ENCODE data around the gene ECHDC3. TPM values are rescaled to one million over a fixed set of nuclear protein-coding genes. Genes with fewer than 3 reads are reported as not detected.

Gene ECHDC3
- total and polyA plus RNA-seq, 7 donors = 4.8 to 21.8 (median 13.8) TPM

DNA sequence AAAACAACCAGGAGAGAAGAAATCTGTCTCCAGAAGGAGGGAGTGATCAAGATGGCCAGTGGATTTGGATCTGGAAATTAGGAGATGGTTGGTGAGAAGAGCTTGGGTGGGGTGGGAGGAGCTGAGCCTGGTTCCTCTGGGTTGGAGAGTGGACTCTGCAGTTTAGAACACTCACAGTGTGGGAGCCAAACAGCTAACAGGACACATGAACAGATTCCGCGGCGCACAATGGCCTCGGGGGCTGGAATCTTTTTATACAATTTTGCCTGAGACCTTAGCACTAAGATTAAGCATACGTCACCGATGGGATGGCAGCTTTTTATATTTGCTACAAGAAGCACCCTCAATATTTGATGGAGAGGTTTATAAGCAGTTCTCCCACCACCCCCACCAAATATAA is 2.9 kb downstream of the ECHDC3 start:
- H3K4me1 ChIP-seq = peaks cover 0 to 17% (median 3%) of the 10 kb centered on the region in 4 donors

GRCh38 chr10:11746883-11747539 is 4.8 kb downstream of the ECHDC3 start:
- no peak overlapping the region for H3K4me3 ChIP-seq
- H3K27ac ChIP-seq = peak overlapping the region in 1 of 4 donors; percentile 38
- no peaks in the 10 kb centered on the region for H3K27me3 ChIP-seq
- WGBS, 2 donors = 65 to 75% methylated on average over 13 of the region's 13 CpGs
- H3K4me1 ChIP-seq = peaks cover 0 to 10% (median under 1%) of the 10 kb centered on the region in 4 donors
- H3K36me3 ChIP-seq = no peaks in the 10 kb centered on the region
- TF ChIP-seq POLR2AphosphoS5 (IDR thresholded peaks at IDR 0.05) (peak in 2 of 4 donors; percentile 41 to 43), EP300 (IDR thresholded peaks at IDR 0.05) (peak in 1 of 4 donors; percentile 75), POLR2A (IDR thresholded peaks at IDR 0.05) (no peak)
- no peaks in the 10 kb centered on the region for H3K9me3 ChIP-seq
- DNase-seq = no peak
- intact Hi-C loops (cut with DNase I) = no loop called here

More for the DNA sequence above, 2.9 kb downstream of the ECHDC3 start:
- Histone ChIP-seq H3K4me3 (no peak overlapping the region), H3K9me3 (no peaks in the 10 kb centered on the region), H3K27me3 (peaks cover 0 to 9% (median 8%) of the 10 kb centered on the region in 3 donors), H3K36me3 (no peaks in the 10 kb centered on the region), H3K27ac (no peak overlapping the region)
- no peak for DNase-seq
- TF ChIP-seq, protein P1, sequence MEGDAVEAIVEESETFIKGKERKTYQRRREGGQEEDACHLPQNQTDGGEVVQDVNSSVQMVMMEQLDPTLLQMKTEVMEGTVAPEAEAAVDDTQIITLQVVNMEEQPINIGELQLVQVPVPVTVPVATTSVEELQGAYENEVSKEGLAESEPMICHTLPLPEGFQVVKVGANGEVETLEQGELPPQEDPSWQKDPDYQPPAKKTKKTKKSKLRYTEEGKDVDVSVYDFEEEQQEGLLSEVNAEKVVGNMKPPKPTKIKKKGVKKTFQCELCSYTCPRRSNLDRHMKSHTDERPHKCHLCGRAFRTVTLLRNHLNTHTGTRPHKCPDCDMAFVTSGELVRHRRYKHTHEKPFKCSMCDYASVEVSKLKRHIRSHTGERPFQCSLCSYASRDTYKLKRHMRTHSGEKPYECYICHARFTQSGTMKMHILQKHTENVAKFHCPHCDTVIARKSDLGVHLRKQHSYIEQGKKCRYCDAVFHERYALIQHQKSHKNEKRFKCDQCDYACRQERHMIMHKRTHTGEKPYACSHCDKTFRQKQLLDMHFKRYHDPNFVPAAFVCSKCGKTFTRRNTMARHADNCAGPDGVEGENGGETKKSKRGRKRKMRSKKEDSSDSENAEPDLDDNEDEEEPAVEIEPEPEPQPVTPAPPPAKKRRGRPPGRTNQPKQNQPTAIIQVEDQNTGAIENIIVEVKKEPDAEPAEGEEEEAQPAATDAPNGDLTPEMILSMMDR (IDR thresholded peaks at IDR 0.05) = no peak
- TF ChIP-seq POLR2A (IDR thresholded peaks at IDR 0.05) = no peak
- TF ChIP-seq EP300 (IDR thresholded peaks at IDR 0.05) = no peak
- TF ChIP-seq POLR2AphosphoS5 (IDR thresholded peaks at IDR 0.05) = no peak
- 80 to 81% methylated on average over 6 of the region's 6 CpGs for WGBS, 2 donors
- intact Hi-C loops (cut with DNase I) = no loop called here

- 76 to 77% methylated on average over 5 of the region's 5 CpGs for WGBS, 2 donors
- H3K9me3 ChIP-seq = no peaks in the 10 kb centered on the region
- intact Hi-C loops (cut with DNase I) = no loop called here
- no peak overlapping the region for H3K4me3 ChIP-seq
- TF ChIP-seq, protein P1 (IDR thresholded peaks at IDR 0.05) = no peak
- TF ChIP-seq POLR2A (IDR thresholded peaks at IDR 0.05) (no peak), POLR2AphosphoS5 (IDR thresholded peaks at IDR 0.05) (no peak), EP300 (IDR thresholded peaks at IDR 0.05) (no peak)
- no peaks in the 10 kb centered on the region for H3K36me3 ChIP-seq
- H3K4me1 ChIP-seq = no peaks in the 10 kb centered on the region
- H3K27ac ChIP-seq = no peak overlapping the region
- no peak for DNase-seq
- no peaks in the 10 kb centered on the region for H3K27me3 ChIP-seq
Measured at GRCh38 chr10:11748866-11749265, 6.7 kb downstream of the ECHDC3 start.

GRCh38 chr10:11750420-11750819 is 8.2 kb downstream of the ECHDC3 start:
- intact Hi-C loops (cut with DNase I) = no loop called here
- 96 to 99% methylated on average over 2 of the region's 2 CpGs for WGBS, 2 donors
- H3K36me3 ChIP-seq = peaks cover 0 to under 1% (median 0%) of the 10 kb centered on the region in 4 donors

GRCh38 chr10:11754173-11754572 is 12.0 kb downstream of the ECHDC3 start:
- Histone ChIP-seq H3K9me3 (no peaks in the 10 kb centered on the region), H3K27ac (no peak overlapping the region), H3K4me1 (peaks cover 0 to 15% (median 0%) of the 10 kb centered on the region in 4 donors), H3K36me3 (peaks cover 0 to 7% (median 0%) of the 10 kb centered on the region in 4 donors), H3K4me3 (no peak overlapping the region), H3K27me3 (no peaks in the 10 kb centered on the region)
- DNase-seq = no peak
- no peak for TF ChIP-seq EP300 (IDR thresholded peaks at IDR 0.05)
- TF ChIP-seq POLR2AphosphoS5 (IDR thresholded peaks at IDR 0.05) = no peak
- TF ChIP-seq POLR2A (IDR thresholded peaks at IDR 0.05) = no peak
- TF ChIP-seq, protein P1 (IDR thresholded peaks at IDR 0.05) = no peak
- intact Hi-C loops (cut with DNase I) = no loop called here
- WGBS, 2 donors = 0% methylated on average over 1 of the region's 1 CpG

More at GRCh38 chr10:11750420-11750819, 8.2 kb downstream of the ECHDC3 start:
- no peaks in the 10 kb centered on the region for H3K4me1 ChIP-seq
- H3K9me3 ChIP-seq = no peaks in the 10 kb centered on the region
- TF ChIP-seq, protein P1 (IDR thresholded peaks at IDR 0.05) = no peak
- TF ChIP-seq POLR2A (IDR thresholded peaks at IDR 0.05) = no peak
- TF ChIP-seq EP300 (IDR thresholded peaks at IDR 0.05) = no peak
- TF ChIP-seq POLR2AphosphoS5 (IDR thresholded peaks at IDR 0.05) = no peak
- no peaks in the 10 kb centered on the region for H3K27me3 ChIP-seq
- no peak overlapping the region for H3K4me3 ChIP-seq
- no peak overlapping the region for H3K27ac ChIP-seq
- DNase-seq = no peak
